Tibial nerve (tissue), 4 donors: ENCODE data around the gene COMP. TPM values are rescaled to one million over a fixed set of nuclear protein-coding genes. Genes with fewer than 3 reads are reported as not detected.

Experiments
- DNase-seq, 2 donors: peaks; one replicate each; pipeline ENCODE4 v3.0.0-alpha.2; 2019; ENCODE audit warnings: low spot score in 2 of 2
- H3K27ac ChIP-seq, 4 donors: fragments of 200-600 bp; sonication (generic) in 3 of 4; one replicate each; pipeline ENCODE4 v1.5.1; 2017 to 2019; ENCODE audit warnings: mild to moderate bottlenecking in 1 of 4
- H3K27me3 ChIP-seq, 2 donors: fragments of 200-600 bp; sonication (generic) in 1 of 2; one replicate each; pipeline versions ENCODE4 v1.5.1 to v1.6.0; 2017 to 2019
- H3K36me3 ChIP-seq, 3 donors: fragments of 200-600 bp; sonication (generic); one replicate each; pipeline ENCODE4 v1.5.1; 2018 to 2019
- H3K4me1 ChIP-seq, 4 donors: fragments of 200-600 bp; sonication (generic) in 3 of 4; one replicate each; pipeline ENCODE4 v1.5.1; 2017 to 2019
- H3K4me3 ChIP-seq, 4 donors: fragments of 200-600 bp; sonication (generic) in 3 of 4; one replicate each; pipeline ENCODE4 v1.5.1; 2017 to 2019; ENCODE audit warnings: mild to moderate bottlenecking in 1 of 4, moderate library complexity in 1 of 4
- H3K9me3 ChIP-seq, 4 donors: fragments of 200-600 bp; sonication (generic) in 3 of 4; one replicate each; pipeline ENCODE4 v1.5.1; 2017 to 2019
- CTCF ChIP-seq, 5 experiments: fragments of 200-600 bp in 3 of 5; fragments of 450-650 bp in 2 of 5; sonication (generic) in 3 of 5; IDR thresholded peaks; one replicate each; pipeline ENCODE4 v1.5.1; 2016 to 2019; ENCODE audit warnings: antibody characterized with exemption in 5 of 5, mild to moderate bottlenecking in 3 of 5, moderate library complexity in 2 of 5
- EP300 ChIP-seq, 2 donors: sonication (generic); formaldehyde crosslinking; IDR thresholded peaks; one replicate each; pipeline ENCODE4 v1.6.1; 2017; ENCODE audit warnings: antibody characterized with exemption in 2 of 2, mild to moderate bottlenecking in 1 of 2
- POLR2A ChIP-seq, 2 donors: fragments of 450-650 bp; IDR thresholded peaks; one replicate each; pipeline ENCODE4 v1.6.1; 2017; ENCODE audit warnings: antibody characterized with exemption in 2 of 2, mild to moderate bottlenecking in 2 of 2, moderate library complexity in 2 of 2
- WGBS, 2 donors: methylation state at CpG; one replicate each; pipeline ENCODE4 v1.1.5; 2018; 5-methylcytosine and 5-hydroxymethylcytosine counted together
- total RNA-seq, 4 donors: library from RNA; depleted of rRNA; stranded (reverse); fragments of >200 nt; gene quantifications; one replicate each; pipeline ENCODE4 v1.1.0, GENCODE V29; 2016

Gene COMP
- total RNA-seq, 4 donors from 2014 or later: 14.0 to 117 (median 25.3) TPM

DNA sequence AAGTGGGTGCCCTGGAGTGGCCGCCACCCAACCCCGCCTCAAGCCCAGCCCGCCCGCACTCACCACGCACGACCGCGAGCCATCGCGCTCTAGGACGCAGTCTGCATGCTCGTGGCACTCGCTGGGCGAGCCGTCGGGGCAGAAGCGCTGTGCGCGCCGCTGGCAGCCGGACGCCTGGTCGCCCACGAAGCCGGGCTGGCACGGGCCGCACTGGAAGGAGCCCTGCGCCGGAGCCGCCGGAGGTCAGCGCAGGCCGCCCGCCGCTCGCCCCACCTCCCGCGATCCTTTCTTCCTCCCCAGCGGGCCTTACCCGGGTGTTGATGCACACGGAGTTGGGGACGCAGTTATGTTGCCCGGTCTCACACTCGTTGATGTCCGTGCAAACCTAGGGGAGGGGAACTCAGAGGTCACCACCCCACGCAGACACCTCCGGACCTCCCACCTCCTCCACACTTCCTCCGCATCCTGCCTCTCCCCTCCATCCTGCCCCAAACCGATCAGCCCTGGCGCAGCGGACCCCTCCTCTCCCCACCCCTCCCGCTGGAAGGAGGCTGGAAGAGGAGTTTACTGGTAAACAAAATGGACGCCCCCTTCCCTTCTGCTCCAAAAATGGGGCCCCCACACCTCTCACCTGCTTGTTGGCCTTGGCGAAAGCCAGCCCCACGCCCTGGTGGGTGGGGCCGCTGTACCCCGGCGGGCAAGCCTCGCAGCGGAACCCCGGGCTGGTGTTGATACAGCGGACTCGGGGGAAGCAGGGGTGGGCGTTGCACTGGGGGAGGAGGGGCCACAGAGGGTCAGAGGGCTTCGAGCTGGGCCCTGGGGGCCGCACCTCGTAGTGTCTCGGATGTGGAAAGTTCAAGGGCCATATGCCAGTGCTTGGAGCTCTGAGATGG is 2.3 kb downstream of the COMP start:
- Histone ChIP-seq H3K27ac (no peak overlapping the region), H3K4me1 (peaks cover 0 to 57% (median 32%) of the 10 kb centered on the region in 4 donors), H3K36me3 (no peaks in the 10 kb centered on the region), H3K4me3 (peak overlapping the region in 1 of 4 donors; percentile 39), H3K9me3 (no peaks in the 10 kb centered on the region), H3K27me3 (peaks cover 3 to 96% of the 10 kb centered on the region in 2 donors)
- 2% methylated on average over 40 to 56 of the region's 68 CpGs for WGBS, 2 donors
- DNase-seq: no peak
- TF ChIP-seq POLR2A (IDR thresholded peaks at IDR 0.05): no peak
- no peak for TF ChIP-seq EP300 (IDR thresholded peaks at IDR 0.05)
- TF ChIP-seq CTCF (IDR thresholded peaks at IDR 0.05): no peak

DNA sequence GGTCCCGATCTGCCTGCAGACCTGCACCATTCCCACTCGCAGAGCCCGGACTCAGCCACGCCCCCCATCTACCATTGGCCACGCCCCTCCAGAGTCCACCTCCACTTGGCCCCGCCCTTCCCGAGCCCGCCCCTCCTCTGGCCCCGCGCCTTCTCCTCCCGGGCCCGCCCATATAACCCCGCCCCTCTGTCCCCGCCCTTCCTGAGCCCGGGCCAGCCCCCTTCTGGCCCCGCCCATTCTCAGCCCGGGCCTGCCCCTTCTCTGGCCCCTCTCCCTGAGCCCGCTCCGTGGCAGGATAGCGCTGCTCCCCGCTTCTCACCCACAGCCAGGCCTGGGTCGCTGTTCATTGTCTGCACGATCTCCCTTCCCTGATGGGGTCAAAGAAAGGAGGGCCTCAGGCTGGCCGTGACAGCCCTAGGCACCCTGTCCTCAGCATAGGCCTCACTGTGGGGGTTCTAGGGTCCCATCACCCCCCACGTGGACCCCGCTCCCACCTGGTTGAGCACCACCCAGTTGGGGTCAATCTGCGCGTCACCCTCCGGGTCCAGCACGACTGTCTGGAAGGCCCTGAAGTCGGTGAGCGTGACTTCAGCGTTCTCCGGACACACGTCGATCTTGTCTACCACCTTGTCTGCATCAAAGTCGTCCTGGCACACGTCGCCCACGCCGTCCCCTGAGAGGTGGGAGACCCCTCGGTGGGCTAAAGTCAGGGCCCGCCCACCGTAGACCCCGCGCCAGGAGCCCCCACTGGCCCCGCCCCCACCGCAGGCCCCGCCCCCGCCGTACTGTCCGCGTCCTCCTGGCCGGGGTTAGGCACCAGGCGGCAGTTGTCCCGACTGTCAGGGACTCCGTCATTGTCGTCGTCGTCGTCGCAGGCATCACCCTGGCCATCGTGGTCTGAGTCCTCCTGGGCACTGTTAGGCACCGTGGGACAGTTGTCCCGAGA is 5.7 kb downstream of the COMP start:
- 10 to 18% methylated on average over 34 of the region's 65 CpGs for WGBS, 2 donors
- Histone ChIP-seq H3K27me3 (peaks cover 3 to 64% of the 10 kb centered on the region in 2 donors), H3K4me3 (peak overlapping the region in 1 of 4 donors; percentile 7), H3K36me3 (no peaks in the 10 kb centered on the region), H3K4me1 (peaks cover 0 to 48% (median 27%) of the 10 kb centered on the region in 4 donors), H3K27ac (peak overlapping the region in 1 of 4 donors; percentile 15), H3K9me3 (no peaks in the 10 kb centered on the region)
- DNase-seq: peak; percentile 57 to 81
- no peak for TF ChIP-seq POLR2A (IDR thresholded peaks at IDR 0.05)
- no peak for TF ChIP-seq EP300 (IDR thresholded peaks at IDR 0.05)

GRCh38 chr19:18784786-18785120 is 6.4 kb downstream of the COMP start:
- no peak for TF ChIP-seq EP300 (IDR thresholded peaks at IDR 0.05)
- TF ChIP-seq CTCF (IDR thresholded peaks at IDR 0.05): no peak
- TF ChIP-seq POLR2A (IDR thresholded peaks at IDR 0.05): no peak
- Histone ChIP-seq H3K27me3 (peaks cover 3 to 57% of the 10 kb centered on the region in 2 donors), H3K4me1 (peaks cover 0 to 41% (median 20%) of the 10 kb centered on the region in 4 donors), H3K4me3 (no peak overlapping the region), H3K27ac (no peak overlapping the region), H3K36me3 (no peaks in the 10 kb centered on the region), H3K9me3 (no peaks in the 10 kb centered on the region)
- 69 to 76% methylated on average over 15 to 16 of the region's 16 CpGs for WGBS, 2 donors
- no peak for DNase-seq

DNA sequence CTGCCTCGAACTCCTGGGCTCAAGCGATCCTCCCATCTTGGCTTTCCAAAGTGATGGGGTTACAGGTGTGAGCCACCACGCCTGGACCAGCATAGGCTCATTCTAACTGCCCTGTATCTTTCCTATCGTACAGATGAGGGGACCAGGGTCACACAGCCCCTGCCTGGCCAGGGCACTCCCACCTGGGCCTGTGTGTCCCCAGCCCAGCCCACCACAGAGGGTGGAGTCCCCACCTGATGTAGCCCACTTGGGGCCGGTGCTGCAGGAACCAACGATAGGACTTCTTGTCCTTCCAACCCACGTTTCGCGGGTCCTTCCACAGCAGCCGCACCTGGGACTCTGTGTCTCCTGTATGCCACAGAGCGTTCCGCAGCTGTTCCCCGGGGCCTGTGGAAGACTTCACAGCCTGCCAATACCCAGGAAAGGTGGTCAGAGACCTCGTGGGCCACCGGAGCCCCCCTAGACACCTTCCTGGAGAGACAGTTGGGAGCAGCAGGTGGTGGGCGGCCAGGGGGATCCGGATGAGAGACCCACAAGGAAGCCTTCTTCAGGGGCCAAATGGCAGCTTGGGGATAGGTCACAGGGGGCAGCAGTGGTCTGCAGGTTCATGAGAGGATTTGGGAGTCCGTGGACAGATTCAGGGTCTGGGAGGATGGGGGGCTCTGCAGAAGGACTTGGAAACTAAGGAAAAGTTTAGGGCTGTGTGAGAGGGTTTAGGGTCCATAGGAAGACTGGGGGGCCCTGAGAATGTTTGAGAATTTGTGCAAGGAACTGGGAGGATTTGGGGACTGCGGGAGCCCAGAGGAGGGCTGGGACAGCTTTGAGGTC is 6.9 kb downstream of the COMP start:
- 83 to 89% methylated on average over 19 of the region's 19 CpGs for WGBS, 2 donors
- no peak for TF ChIP-seq EP300 (IDR thresholded peaks at IDR 0.05)
- no peak for TF ChIP-seq POLR2A (IDR thresholded peaks at IDR 0.05)
- no peak for TF ChIP-seq CTCF (IDR thresholded peaks at IDR 0.05)
- Histone ChIP-seq H3K27me3 (peaks cover 3 to 52% of the 10 kb centered on the region in 2 donors), H3K27ac (no peak overlapping the region), H3K9me3 (no peaks in the 10 kb centered on the region), H3K36me3 (no peaks in the 10 kb centered on the region), H3K4me1 (peaks cover 0 to 35% (median 14%) of the 10 kb centered on the region in 4 donors), H3K4me3 (no peak overlapping the region)
- no peak for DNase-seq
